Measurements from ENCODE around the gene NXNL2. TPM values are rescaled to one million over a fixed set of nuclear protein-coding genes. Genes with fewer than 3 reads are reported as not detected.

The NXNL2 gene
- total RNA-seq, 1 experiment from 2014 or later: 1.4 TPM

DNA sequence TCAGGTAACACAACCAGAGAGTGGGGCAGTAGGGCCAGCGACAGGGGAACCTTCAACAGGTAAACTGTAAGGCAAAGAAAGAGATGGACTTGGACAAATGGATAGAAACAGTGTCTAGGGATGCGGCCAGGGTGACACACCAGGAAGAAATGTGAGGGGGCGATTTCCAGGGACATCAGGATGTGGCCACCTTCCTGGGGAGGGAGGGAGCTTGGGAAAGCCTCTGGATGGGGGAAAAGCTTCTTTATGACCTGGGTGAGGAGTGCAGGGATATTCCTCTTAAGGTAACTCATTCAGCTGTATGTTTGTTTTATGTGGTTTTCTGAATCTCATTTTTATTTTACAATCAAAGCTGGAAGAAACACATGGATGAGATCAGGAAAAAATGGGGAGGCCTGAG, 11.9 kb upstream of the NXNL2 start:
- no peaks in the 10 kb centered on the region for H3K36me3 ChIP-seq (ENCODE audit: control insufficient read depth, insufficient read depth, low read length)
- POLR2A ChIA-PET: no interaction called here
- H3K27me3 ChIP-seq (ENCODE audit: control insufficient read depth, insufficient read depth, low read length): no peaks in the 10 kb centered on the region
- no peak overlapping the region for H3K4me3 ChIP-seq (ENCODE audit: low read depth in 2 of 2, low read length in 2 of 2)
- in situ Hi-C loops (cut with HindIII; ENCODE audit: low pct_unique_long_range_greater_than_20kb, low sequenced_read_pairs): no loop called here
- intact Hi-C loops (cut with micrococcal nuclease; ENCODE audit: unreplicated experiment): no loop called here
- no TSS peak for BruUV-seq (replicated peaks)
- TF ChIP-seq TCF7L2 (IDR thresholded peaks at IDR 0.05; ENCODE audit: low read depth, low read length) (no peak), POLR2AphosphoS5 (IDR thresholded peaks at IDR 0.05; ENCODE audit: low read depth, low read length) (no peak), SIN3A (IDR thresholded peaks at IDR 0.05; ENCODE audit: borderline replicate concordance, insufficient read depth, low read depth, low read length) (no peak)
- TF ChIP-seq, protein P1, sequence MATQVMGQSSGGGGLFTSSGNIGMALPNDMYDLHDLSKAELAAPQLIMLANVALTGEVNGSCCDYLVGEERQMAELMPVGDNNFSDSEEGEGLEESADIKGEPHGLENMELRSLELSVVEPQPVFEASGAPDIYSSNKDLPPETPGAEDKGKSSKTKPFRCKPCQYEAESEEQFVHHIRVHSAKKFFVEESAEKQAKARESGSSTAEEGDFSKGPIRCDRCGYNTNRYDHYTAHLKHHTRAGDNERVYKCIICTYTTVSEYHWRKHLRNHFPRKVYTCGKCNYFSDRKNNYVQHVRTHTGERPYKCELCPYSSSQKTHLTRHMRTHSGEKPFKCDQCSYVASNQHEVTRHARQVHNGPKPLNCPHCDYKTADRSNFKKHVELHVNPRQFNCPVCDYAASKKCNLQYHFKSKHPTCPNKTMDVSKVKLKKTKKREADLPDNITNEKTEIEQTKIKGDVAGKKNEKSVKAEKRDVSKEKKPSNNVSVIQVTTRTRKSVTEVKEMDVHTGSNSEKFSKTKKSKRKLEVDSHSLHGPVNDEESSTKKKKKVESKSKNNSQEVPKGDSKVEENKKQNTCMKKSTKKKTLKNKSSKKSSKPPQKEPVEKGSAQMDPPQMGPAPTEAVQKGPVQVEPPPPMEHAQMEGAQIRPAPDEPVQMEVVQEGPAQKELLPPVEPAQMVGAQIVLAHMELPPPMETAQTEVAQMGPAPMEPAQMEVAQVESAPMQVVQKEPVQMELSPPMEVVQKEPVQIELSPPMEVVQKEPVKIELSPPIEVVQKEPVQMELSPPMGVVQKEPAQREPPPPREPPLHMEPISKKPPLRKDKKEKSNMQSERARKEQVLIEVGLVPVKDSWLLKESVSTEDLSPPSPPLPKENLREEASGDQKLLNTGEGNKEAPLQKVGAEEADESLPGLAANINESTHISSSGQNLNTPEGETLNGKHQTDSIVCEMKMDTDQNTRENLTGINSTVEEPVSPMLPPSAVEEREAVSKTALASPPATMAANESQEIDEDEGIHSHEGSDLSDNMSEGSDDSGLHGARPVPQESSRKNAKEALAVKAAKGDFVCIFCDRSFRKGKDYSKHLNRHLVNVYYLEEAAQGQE (IDR thresholded peaks at IDR 0.05; ENCODE audit: insufficient read depth in 1 of 2, low read depth in 2 of 2, low read length in 1 of 2): no peak
- TF ChIP-seq, protein P2, sequence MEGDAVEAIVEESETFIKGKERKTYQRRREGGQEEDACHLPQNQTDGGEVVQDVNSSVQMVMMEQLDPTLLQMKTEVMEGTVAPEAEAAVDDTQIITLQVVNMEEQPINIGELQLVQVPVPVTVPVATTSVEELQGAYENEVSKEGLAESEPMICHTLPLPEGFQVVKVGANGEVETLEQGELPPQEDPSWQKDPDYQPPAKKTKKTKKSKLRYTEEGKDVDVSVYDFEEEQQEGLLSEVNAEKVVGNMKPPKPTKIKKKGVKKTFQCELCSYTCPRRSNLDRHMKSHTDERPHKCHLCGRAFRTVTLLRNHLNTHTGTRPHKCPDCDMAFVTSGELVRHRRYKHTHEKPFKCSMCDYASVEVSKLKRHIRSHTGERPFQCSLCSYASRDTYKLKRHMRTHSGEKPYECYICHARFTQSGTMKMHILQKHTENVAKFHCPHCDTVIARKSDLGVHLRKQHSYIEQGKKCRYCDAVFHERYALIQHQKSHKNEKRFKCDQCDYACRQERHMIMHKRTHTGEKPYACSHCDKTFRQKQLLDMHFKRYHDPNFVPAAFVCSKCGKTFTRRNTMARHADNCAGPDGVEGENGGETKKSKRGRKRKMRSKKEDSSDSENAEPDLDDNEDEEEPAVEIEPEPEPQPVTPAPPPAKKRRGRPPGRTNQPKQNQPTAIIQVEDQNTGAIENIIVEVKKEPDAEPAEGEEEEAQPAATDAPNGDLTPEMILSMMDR (IDR thresholded peaks at IDR 0.05): no peak
- DNase-seq (ENCODE audit: low read depth, low spot score): no peak
- no peaks in the 10 kb centered on the region for H3K4me1 ChIP-seq (ENCODE audit: control insufficient read depth, insufficient read depth, low read length)
- no peaks in the 10 kb centered on the region for H3K9me3 ChIP-seq (ENCODE audit: control insufficient read depth, insufficient read depth, low read depth, low read length)
- no peak overlapping the region for H3K27ac ChIP-seq (ENCODE audit: low read length)
- CTCF ChIA-PET: no interaction called here
- no peak for ATAC-seq

DNA sequence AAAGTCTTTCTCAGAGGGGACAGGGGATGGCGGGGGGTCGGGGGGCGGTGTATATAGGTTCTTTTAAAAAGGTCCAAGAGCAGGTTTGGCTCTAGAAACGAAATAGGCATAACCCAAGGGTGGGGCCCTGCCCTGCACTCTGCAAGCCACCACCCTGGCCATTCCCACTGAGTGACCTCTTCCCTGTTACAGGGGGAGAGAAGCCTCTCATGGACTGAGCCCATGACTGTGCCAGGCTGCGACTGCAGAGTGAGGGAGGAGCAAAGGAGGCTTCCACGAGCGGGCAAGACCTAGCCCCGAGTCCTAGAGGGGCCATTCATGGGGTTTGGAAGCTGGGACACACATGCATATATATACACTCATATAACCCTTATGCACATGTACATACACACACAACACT, 10.1 kb upstream of the NXNL2 start:
- Histone ChIP-seq H3K27ac (ENCODE audit: low read length) (no peak overlapping the region), H3K4me3 (ENCODE audit: low read depth in 2 of 2, low read length in 2 of 2) (no peak overlapping the region), H3K27me3 (ENCODE audit: control insufficient read depth, insufficient read depth, low read length) (no peaks in the 10 kb centered on the region), H3K36me3 (ENCODE audit: control insufficient read depth, insufficient read depth, low read length) (no peaks in the 10 kb centered on the region), H3K9me3 (ENCODE audit: control insufficient read depth, insufficient read depth, low read depth, low read length) (no peaks in the 10 kb centered on the region), H3K4me1 (ENCODE audit: control insufficient read depth, insufficient read depth, low read length) (peaks cover 8% of the 10 kb centered on the region)
- intact Hi-C loops (cut with micrococcal nuclease; ENCODE audit: unreplicated experiment) (no loop called here), in situ Hi-C loops (cut with HindIII; ENCODE audit: low pct_unique_long_range_greater_than_20kb, low sequenced_read_pairs) (no loop called here)
- no peak for DNase-seq (ENCODE audit: low read depth, low spot score)
- no TSS peak for BruUV-seq (replicated peaks)
- ChIA-PET CTCF (no interaction called here), POLR2A (interaction anchor here (0.7 kb wide), 1 partner anchor 144 kb away, joined by 3 read pairs; no protein-coding TSS in a partner anchor)
- no peak for ATAC-seq
- TF ChIP-seq TCF7L2 (IDR thresholded peaks at IDR 0.05; ENCODE audit: low read depth, low read length) (no peak), SIN3A (IDR thresholded peaks at IDR 0.05; ENCODE audit: borderline replicate concordance, insufficient read depth, low read depth, low read length) (no peak), POLR2AphosphoS5 (IDR thresholded peaks at IDR 0.05; ENCODE audit: low read depth, low read length) (no peak)
- TF ChIP-seq, protein P1 (IDR thresholded peaks at IDR 0.05; ENCODE audit: insufficient read depth in 1 of 2, low read depth in 2 of 2, low read length in 1 of 2): no peak
- TF ChIP-seq, protein P2 (IDR thresholded peaks at IDR 0.05): no peak
